ENCODE results near the gene PDZD8. TPM values are rescaled to one million over a fixed set of nuclear protein-coding genes. Genes with fewer than 3 reads are reported as not detected.
A peak's percentile ranks its signal among the peaks of the same experiment; 100 is the strongest.

PDZD8 gene
- total RNA-seq, 1 experiment from 2014 or later: 16.0 TPM

DNA sequence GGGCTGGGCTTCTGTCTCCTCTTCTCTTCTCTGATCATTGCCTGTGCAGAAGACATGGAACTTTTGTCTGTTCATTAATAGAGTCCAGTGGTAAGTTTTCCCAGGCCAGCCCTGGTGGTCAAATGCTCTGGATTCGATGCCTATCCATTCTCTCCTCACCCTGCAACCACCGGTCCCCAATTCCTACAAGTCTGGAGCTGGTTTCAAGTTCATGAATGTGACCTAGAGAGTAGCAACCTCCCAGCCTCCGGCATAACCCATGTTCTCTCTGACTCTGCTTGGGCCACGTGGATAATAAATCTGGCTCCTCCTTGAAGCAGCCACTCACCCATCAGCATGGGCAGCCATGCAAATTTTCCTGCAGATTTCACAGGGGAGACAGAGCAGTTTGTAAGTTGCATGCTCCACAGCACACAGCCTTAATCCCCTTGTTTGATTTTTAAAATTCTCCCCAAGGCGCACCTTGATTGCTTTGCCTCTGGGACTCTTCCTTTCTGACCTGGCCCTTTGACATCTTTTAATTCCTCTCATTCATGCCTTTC is 37.3 kb upstream of the PDZD8 start:
- CTCF ChIA-PET: no interaction called here
- Histone ChIP-seq H3K9me3 (ENCODE audit: insufficient read depth, low read depth) (no peaks in the 10 kb centered on the region), H3F3A (ENCODE audit: insufficient read depth, low read depth) (peaks cover 6% of the 10 kb centered on the region; the same call in 1 of the 2 replicates), H3K79me2 (ENCODE audit: low read depth) (no peaks in the 10 kb centered on the region), H3K4me2 (no peak overlapping the region), H3K4me3 (no peak overlapping the region), H3K27ac (no peak overlapping the region), H3K36me3 (ENCODE audit: low read depth) (no peaks in the 10 kb centered on the region), H4K20me1 (ENCODE audit: insufficient read depth) (no peaks in the 10 kb centered on the region), H3K9me2 (ENCODE audit: insufficient read depth) (no peaks in the 10 kb centered on the region), H3K4me1 (replicated peaks; ENCODE audit: insufficient read depth) (peaks cover 56% of the 10 kb centered on the region), H2AFZ (no peak overlapping the region), H3K27me3 (ENCODE audit: insufficient read depth, low read depth) (no peaks in the 10 kb centered on the region)
- TF ChIP-seq EZH2 (IDR thresholded peaks at IDR 0.05; ENCODE audit: low read depth) (no peak), CTCF (conservative IDR thresholded peaks at IDR 0.05) (no peak)
- DNase-seq: no peak
- intact Hi-C loops (cut with micrococcal nuclease; ENCODE audit: unreplicated experiment): no loop called here
- BruUV-seq (replicated peaks): no TSS peak
- POLR2A ChIA-PET (ENCODE audit: unreplicated experiment): no interaction called here

GRCh38 chr10:117411479-117412399 is 36.5 kb upstream of the PDZD8 start:
- H2AFZ ChIP-seq: no peak overlapping the region
- H3K27me3 ChIP-seq (ENCODE audit: insufficient read depth, low read depth): no peaks in the 10 kb centered on the region
- 0 out of 2 replicates have a peak overlapping the region, but pooled peaks have one; percentile 16 for H3K4me2 ChIP-seq
- H3K27ac ChIP-seq: no peak overlapping the region
- H3K4me1 ChIP-seq (replicated peaks; ENCODE audit: insufficient read depth): peaks cover 54% of the 10 kb centered on the region
- H3K36me3 ChIP-seq (ENCODE audit: low read depth): no peaks in the 10 kb centered on the region
- ChIA-PET CTCF (no interaction called here), POLR2A (ENCODE audit: unreplicated experiment) (no interaction called here)
- intact Hi-C loops (cut with micrococcal nuclease; ENCODE audit: unreplicated experiment): no loop called here
- no peak for DNase-seq
- H3K9me2 ChIP-seq (ENCODE audit: insufficient read depth): no peaks in the 10 kb centered on the region
- H3K79me2 ChIP-seq (ENCODE audit: low read depth): no peaks in the 10 kb centered on the region
- no peak overlapping the region for H3K4me3 ChIP-seq
- no peaks in the 10 kb centered on the region for H4K20me1 ChIP-seq (ENCODE audit: insufficient read depth)
- no TSS peak for BruUV-seq (replicated peaks)
- H3K9me3 ChIP-seq (ENCODE audit: insufficient read depth, low read depth): no peaks in the 10 kb centered on the region
- H3F3A ChIP-seq (ENCODE audit: insufficient read depth, low read depth): peaks cover 6% of the 10 kb centered on the region; the same call in 1 of the 2 replicates
- TF ChIP-seq CTCF (conservative IDR thresholded peaks at IDR 0.05) (no peak), EZH2 (IDR thresholded peaks at IDR 0.05; ENCODE audit: low read depth) (no peak)

- Histone ChIP-seq H3K4me1 (replicated peaks; ENCODE audit: insufficient read depth) (peaks cover 54% of the 10 kb centered on the region), H3K27ac (no peak overlapping the region), H3K4me2 (no peak overlapping the region), H3K4me3 (no peak overlapping the region), H3K36me3 (ENCODE audit: low read depth) (no peaks in the 10 kb centered on the region), H2AFZ (no peak overlapping the region), H3F3A (ENCODE audit: insufficient read depth, low read depth) (peaks cover 6% of the 10 kb centered on the region; the same call in 1 of the 2 replicates), H3K9me3 (ENCODE audit: insufficient read depth, low read depth) (no peaks in the 10 kb centered on the region), H3K27me3 (ENCODE audit: insufficient read depth, low read depth) (no peaks in the 10 kb centered on the region), H3K79me2 (ENCODE audit: low read depth) (no peaks in the 10 kb centered on the region), H3K9me2 (ENCODE audit: insufficient read depth) (no peaks in the 10 kb centered on the region), H4K20me1 (ENCODE audit: insufficient read depth) (no peaks in the 10 kb centered on the region)
- intact Hi-C loops (cut with micrococcal nuclease; ENCODE audit: unreplicated experiment): no loop called here
- ChIA-PET CTCF (no interaction called here), POLR2A (ENCODE audit: unreplicated experiment) (no interaction called here)
- BruUV-seq (replicated peaks): no TSS peak
- DNase-seq: no peak
- no peak for TF ChIP-seq CTCF (conservative IDR thresholded peaks at IDR 0.05)
- no peak for TF ChIP-seq EZH2 (IDR thresholded peaks at IDR 0.05; ENCODE audit: low read depth)
Observed at GRCh38 chr10:117410557-117410956, 35.3 kb upstream of the PDZD8 start.
